Left lung (tissue), 10 donors: ENCODE measurements around the gene NEIL3. TPM values are rescaled to one million over a fixed set of nuclear protein-coding genes. Genes with fewer than 3 reads are reported as not detected.

Experiments
- ATAC-seq: fragments of 200-7000 bp; cut with Tn5 transposase; one replicate; pipeline ENCODE4 v1.9.1; 2020; ENCODE audit warnings: moderate library complexity
- DNase-seq, 4 donors: peaks; one replicate each; pipeline ENCODE4 v3.0.0-alpha.2; 2013 to 2020
- H3K27ac ChIP-seq, 2 donors: fragments of 200-600 bp; sonication (generic) in 1 of 2; one replicate each; pipeline versions ENCODE4 v1.5.0 to v1.8.0; 2020 to 2021
- H3K27me3 ChIP-seq, 2 donors: fragments of 200-600 bp; sonication (generic) in 1 of 2; one replicate each; pipeline versions ENCODE4 v1.5.0 to v1.8.0; 2020 to 2021
- H3K36me3 ChIP-seq, 2 donors: fragments of 200-600 bp; sonication (generic) in 1 of 2; one replicate each; pipeline versions ENCODE4 v1.5.0 to v1.8.0; 2020 to 2021
- H3K4me1 ChIP-seq, 2 donors: fragments of 200-600 bp; one replicate each; pipeline ENCODE4 v1.8.0; 2021
- H3K4me3 ChIP-seq, 2 donors: fragments of 200-600 bp; sonication (generic) in 1 of 2; one replicate each; pipeline versions ENCODE4 v1.5.0 to v1.8.0; 2020 to 2021; ENCODE audit warnings: mild to moderate bottlenecking in 1 of 2
- H3K9me3 ChIP-seq, 2 donors: fragments of 200-600 bp; sonication (generic) in 1 of 2; one replicate each; pipeline versions ENCODE4 v1.5.0 to v1.8.0; 2020 to 2021
- CTCF ChIP-seq, 2 donors: fragments of 200-600 bp; sonication (generic) in 1 of 2; IDR thresholded peaks; one replicate each; pipeline versions ENCODE4 v1.5.0 to v1.8.0; 2021; ENCODE audit warnings: antibody characterized with exemption in 2 of 2
- intact Hi-C, 2 donors: fragments of 100-400 bp; cut with DNase I; formaldehyde crosslinking; loops; one replicate each; pipeline versions ENCODE4 v1.11.2 to v1.14.2; 2022
- polyA plus RNA-seq, 6 donors: library from polyadenylated mRNA; unstranded; fragments of 120-200 nt; gene quantifications; one replicate each; pipeline ENCODE4 v1.2.1, GENCODE V29; 2013; ENCODE audit not compliant: insufficient read length in 6 of 6
- total RNA-seq, 2 donors: library from RNA; stranded (reverse); fragmentation: NEBNext Ultra II Directional; extraction: Animal tissue kit (Norgen Biotek cat#: 25700); gene quantifications; one replicate each; pipeline ENCODE4 v1.2.1, GENCODE V29; 2021
- donor health status: DM: no; HTN: yes; CAD: no.
- donor health status: DM: no; HTN: no; CAD: no.

NEIL3 gene
- total and polyA plus RNA-seq, 8 donors, result 2.2 to 12.5 (median 5.5) TPM

GRCh38 chr4:177321647-177322046, 12.0 kb downstream of the NEIL3 start:
- H3K36me3 ChIP-seq, result no peaks in the 10 kb centered on the region
- intact Hi-C loops, result no loop called here
- DNase-seq (no peak), ATAC-seq (no peak)
- no peaks in the 10 kb centered on the region for H3K9me3 ChIP-seq
- no peak for TF ChIP-seq CTCF (IDR thresholded peaks at IDR 0.05)
- H3K27ac ChIP-seq, result no peak overlapping the region
- no peaks in the 10 kb centered on the region for H3K4me1 ChIP-seq
- no peaks in the 10 kb centered on the region for H3K27me3 ChIP-seq
- no peak overlapping the region for H3K4me3 ChIP-seq

GRCh38 chr4:177322266-177322665, 12.6 kb downstream of the NEIL3 start:
- H3K27me3 ChIP-seq, result no peaks in the 10 kb centered on the region
- TF ChIP-seq CTCF (IDR thresholded peaks at IDR 0.05), result no peak
- H3K9me3 ChIP-seq, result no peaks in the 10 kb centered on the region
- intact Hi-C loops, result no loop called here
- H3K36me3 ChIP-seq, result no peaks in the 10 kb centered on the region
- no peaks in the 10 kb centered on the region for H3K4me1 ChIP-seq
- no peak overlapping the region for H3K4me3 ChIP-seq
- DNase-seq (peak in 1 of 4 donors; percentile 17), ATAC-seq (no peak)
- H3K27ac ChIP-seq, result no peak overlapping the region

- DNase-seq, result peak in 1 of 4 donors; percentile 14
- no peaks in the 10 kb centered on the region for H3K4me1 ChIP-seq
- no peaks in the 10 kb centered on the region for H3K9me3 ChIP-seq
- intact Hi-C loops, result no loop called here
- H3K36me3 ChIP-seq, result no peaks in the 10 kb centered on the region
- no peak overlapping the region for H3K27ac ChIP-seq
- H3K4me3 ChIP-seq, result no peak overlapping the region
- H3K27me3 ChIP-seq, result no peaks in the 10 kb centered on the region
- ATAC-seq, result no peak
- no peak for TF ChIP-seq CTCF (IDR thresholded peaks at IDR 0.05)
Measured at GRCh38 chr4:177322881-177323280, 13.2 kb downstream of the NEIL3 start.

- ATAC-seq (no peak), DNase-seq (no peak)
- no peak overlapping the region for H3K4me3 ChIP-seq
- no peak overlapping the region for H3K27ac ChIP-seq
- no peaks in the 10 kb centered on the region for H3K36me3 ChIP-seq
- no peak for TF ChIP-seq CTCF (IDR thresholded peaks at IDR 0.05)
- intact Hi-C loops, result no loop called here
- no peaks in the 10 kb centered on the region for H3K9me3 ChIP-seq
- no peaks in the 10 kb centered on the region for H3K27me3 ChIP-seq
- no peaks in the 10 kb centered on the region for H3K4me1 ChIP-seq
Measured at GRCh38 chr4:177323416-177323815, 13.7 kb downstream of the NEIL3 start.

- no peaks in the 10 kb centered on the region for H3K27me3 ChIP-seq
- no peaks in the 10 kb centered on the region for H3K36me3 ChIP-seq
- DNase-seq (no peak), ATAC-seq (no peak)
- H3K4me1 ChIP-seq, result no peaks in the 10 kb centered on the region
- no peak overlapping the region for H3K4me3 ChIP-seq
- intact Hi-C loops, result no loop called here
- TF ChIP-seq CTCF (IDR thresholded peaks at IDR 0.05), result no peak
- peaks cover 0 to 10% of the 10 kb centered on the region in 2 donors for H3K9me3 ChIP-seq
- H3K27ac ChIP-seq, result no peak overlapping the region
Measured at GRCh38 chr4:177332119-177332518, 22.4 kb downstream of the NEIL3 start.
